NCI-H128 (cell line): ENCODE data around the gene PLAGL1.
"Not testable (repeated sequence)": the region's sequence is repeated elsewhere in the genome, so short reads cannot be mapped to it uniquely, and the experiment has no call there.

Experiments used
- DNase-seq: peaks from one replicate; lab custom pipeline; 2025; ENCODE audit not compliant: unreplicated experiment; lab: John Stamatoyannopoulos, UW

Gene PLAGL1

DNA sequence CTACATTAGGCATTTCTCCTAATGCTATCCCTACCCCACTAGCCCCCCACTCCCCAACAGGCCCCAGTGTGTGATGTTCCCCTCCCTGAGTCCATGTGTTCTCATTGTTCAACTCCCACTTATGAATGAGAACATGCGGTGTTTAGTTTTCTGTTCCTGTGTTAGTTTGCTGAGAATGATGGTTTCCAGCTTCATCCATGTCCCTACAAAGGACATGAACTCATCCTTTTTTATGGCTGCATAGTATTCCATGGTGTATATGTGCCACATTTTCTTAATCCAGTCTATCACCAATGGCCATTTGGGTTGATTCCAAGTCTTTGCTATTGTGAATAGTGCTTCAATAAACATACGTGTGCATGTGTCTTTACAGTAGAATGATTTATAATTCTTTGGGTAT is 1.6 kb upstream of the PLAGL1 start:
- DNase-seq: not testable (repeated sequence)

DNA sequence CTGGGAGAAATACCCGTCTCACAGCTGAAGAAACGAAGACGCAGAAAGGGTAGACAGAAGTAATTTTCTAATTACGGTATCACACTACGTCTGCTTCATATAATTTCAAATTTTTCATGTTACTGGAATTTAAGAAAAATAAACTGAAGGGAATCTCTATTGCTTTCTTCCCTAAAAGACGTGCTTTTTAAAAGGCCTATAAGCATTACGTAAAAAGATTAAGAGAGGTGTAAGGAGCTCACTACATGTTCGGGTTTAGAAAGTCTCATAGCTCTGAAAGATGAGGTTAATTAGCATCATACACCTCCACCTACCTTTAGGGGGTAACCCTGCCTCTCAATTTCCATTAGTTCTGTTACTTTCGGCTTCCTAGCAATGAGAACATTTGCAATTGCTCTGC is 787 bp upstream of the PLAGL1 start:
- no peak for DNase-seq

DNA sequence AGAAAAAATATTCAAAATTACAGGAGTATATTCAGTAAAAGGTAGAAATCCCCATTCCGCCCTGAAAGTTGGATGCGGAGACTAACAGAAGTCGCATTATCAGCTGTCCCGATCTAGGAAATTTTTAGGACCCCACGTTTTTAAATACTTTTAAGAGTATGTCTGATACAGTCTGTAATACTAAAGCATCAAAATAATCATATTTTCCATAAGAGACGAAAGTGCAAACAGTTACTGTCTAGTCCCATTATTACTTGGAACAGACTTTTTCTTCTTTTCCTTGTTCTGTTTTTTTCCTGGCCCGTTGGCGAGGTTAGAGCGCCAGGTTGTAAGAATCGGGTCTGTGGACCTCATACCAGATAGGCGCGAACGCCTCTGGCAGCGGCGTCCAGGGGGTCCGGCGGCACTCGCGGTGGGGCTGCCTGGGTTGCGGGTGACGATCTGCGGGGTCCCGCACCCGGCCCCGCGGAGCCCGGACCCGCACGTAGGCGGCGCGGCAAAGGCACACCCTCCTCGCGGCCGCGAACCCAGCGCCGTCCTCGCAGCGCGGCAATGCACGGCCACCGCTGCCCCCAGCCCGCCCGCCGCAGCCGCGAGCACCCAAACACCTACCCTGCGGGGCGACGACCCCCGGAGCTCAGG is 460 bp downstream of the PLAGL1 start:
- DNase-seq: no peak

DNA sequence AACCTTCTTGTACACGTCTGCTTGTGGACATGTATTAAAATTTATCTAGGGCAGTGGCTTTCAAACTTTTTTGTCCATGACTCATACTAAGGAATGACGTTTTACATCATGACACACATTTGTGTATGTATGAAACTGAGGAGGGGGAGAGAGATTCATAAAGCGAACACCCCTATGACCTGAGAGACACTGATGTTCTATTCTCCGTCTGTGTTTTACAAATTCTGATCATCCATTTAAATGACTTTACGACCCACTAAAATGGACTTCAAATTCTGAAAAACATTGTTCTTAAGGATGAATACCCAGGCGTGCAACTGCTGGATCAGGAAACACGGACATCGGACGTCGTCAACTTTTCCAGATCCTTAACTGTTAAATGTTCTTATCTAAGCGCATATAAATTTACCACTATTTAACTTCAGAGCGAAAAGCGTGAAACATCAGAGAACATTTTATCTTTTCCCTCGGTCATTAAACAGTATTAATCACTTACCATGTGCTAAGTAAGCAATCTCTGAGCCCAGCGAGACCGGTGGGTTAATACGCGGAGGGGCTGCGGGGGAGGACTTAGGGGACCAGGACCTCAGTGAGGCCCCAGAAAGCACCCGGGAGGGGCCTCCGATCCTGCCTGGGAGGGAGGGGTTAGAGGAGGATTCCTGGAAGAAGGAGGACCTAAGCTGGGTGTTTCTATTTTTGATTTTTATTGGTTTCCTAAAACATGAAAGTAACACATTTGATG is 1.2 kb downstream of the PLAGL1 start:
- DNase-seq: no peak

DNA sequence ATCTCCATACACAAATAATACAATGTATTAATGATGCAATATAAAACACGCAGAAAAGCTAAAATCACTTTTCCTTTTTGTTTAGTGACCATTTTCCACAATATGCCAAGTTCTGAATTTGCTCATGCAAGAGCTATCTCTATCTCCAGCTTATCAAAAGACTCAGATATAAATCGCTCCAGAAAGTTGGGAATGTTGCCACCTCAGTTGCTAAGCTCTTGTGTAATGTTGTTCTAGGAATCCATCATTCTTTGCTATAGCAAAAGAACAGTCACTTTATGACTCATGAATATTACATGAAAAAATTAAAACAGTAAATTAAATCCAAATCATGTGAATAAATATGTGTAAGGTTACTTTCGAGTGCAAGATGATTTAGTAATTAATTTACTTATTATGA is 8.7 kb downstream of the PLAGL1 start:
- DNase-seq: no peak

DNA sequence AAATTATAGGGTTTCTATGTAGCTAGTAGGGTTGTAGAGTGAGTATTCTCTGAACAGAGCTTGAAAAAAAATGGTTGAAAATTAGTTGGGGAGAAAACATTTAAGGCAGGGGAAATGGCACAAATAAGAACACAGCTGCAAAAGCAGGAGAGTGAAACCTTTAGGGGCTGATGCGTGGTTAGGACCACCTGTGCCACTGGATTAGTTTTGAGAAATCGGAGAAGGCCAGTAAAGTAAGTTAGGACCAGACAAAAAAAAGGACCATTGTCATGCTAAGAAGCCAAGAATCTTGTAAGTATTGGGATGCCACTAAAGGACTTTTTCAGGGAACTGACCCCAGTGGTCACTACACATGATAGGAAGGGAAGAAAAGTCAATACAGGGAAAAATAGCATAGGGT is 9.4 kb downstream of the PLAGL1 start:
- DNase-seq: no peak

DNA sequence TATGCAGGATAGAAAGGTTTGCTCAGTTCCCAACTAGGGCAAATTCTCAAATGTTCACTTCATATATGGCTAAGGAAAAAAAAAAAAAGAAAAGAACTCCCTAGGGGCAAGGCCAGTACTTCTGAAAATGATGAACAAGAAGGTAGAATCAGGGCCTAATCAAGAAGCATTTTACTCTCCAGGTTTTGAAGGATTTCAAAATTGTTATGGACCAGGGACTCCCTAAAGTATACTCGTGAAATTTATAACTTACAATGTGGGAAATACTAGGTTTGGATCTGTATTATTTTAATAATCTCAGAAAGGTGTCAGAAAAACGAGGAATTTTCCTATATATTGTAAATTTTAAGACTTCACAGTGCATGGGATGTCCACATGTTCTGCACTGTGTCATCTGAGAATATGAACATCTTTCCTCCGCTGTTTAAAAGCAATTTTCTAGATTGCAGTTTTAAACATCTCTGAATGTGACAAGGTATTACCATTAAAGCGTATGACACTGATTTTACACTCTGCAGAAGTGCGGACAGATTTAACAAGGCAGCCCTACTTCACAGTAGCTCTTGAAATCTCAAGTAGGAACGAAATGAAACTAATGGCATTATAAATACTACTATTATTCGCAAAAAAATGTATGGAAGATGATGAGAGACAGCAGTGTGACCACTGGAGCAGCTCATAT is 14.0 kb downstream of the PLAGL1 start:
- no peak for DNase-seq

DNA sequence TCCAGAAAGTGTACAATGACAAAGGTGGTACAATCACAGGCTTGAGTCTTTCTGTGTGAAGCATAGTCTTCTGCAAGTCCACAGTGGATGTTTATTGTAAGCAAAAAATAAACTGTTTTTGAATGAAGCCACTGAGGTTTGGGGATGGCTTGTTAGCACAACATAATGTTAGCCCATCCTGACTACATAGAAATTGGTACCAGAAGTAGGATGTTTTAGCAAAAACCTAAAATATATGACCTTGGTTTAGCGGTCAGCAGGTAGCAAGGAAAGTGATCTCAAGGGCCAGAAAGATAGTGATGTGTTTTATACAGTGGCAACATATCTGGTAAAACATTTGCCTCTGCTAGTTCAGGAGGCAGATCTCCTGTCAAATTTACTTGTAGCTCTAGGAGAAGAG is 15.8 kb downstream of the PLAGL1 start:
- no peak for DNase-seq

DNA sequence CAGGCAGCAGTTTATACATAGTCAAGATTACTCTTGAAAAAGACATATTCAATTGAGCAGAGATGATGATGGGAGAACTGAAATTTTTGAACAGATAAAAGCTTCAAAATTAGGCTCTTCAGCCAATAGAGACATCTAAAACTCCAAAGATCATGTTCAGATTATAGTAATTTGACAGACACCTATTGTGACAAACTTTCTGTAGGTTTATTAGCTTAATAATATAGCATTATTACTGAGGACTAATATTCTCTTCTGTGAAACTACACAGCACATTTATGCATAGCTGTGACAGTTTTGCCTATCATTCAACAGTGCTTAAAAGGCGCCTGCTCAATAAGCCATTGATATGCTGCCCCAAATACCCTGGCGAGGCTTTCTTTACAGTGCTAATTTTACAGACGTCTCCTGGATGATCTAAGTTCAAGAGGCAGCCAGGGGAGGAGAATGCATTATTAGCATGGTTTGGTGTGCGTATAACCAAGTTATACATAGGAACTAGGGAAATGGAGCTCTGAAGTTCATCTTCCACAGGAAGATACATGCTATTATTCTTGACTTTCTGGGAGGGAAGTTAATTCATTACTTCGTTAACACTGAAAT is 21.5 kb downstream of the PLAGL1 start:
- DNase-seq: no peak

DNA sequence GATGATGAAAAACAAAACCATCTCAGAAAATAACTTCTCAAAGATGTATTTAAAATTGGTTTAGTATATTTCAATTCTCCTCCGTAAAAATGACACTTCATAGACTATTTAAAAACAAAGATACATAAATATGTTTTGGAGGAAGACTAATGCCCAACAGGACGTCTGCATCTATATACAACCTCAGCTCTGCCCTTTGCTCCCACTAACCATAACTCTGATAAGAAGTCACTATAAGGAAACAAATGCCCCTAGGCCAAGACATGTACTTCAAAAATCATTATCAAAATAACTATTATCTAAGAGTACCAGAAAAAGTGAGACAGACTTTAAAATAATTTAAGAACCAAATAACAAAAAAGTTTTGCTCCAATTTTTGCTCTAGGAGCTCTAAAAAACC is 23.4 kb downstream of the PLAGL1 start:
- DNase-seq: no peak

DNA sequence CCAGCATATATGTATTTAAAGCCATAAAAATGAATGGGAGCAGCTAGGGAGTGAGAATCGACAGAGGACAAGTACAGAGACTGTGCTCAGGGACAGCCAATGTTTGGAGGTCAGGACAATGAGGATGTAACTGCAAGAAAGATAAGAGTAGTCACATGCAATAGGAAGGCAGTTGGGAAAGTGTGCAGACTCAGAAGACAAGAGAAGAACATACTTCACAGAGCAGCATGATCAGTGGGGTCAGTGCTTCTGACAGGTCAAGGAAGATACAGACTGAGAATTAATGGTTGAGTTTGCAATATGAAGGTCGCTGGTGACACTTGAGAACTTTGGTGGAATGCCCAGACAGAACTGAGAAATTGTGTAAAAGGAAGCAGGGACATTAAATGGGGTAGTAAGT is 25.1 kb downstream of the PLAGL1 start:
- DNase-seq: no peak

DNA sequence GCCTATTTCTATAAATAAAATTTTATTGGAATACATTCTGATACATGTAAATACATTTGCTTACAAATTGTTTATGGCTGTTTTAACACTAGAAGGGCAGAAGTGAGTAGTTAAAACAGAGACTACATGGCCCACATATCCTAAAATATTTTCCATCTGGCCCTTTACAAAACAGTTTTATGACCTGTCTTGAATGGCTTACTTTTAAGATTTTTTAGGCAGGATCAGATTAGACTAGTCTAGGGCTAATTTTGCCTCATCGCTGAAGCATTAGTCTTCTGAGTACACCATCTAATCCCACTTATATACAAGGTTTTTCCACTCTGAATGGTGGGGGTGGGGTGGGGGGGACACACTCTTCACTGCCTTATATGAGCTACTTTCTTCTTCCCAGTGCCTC is 27.1 kb downstream of the PLAGL1 start:
- no peak for DNase-seq

DNA sequence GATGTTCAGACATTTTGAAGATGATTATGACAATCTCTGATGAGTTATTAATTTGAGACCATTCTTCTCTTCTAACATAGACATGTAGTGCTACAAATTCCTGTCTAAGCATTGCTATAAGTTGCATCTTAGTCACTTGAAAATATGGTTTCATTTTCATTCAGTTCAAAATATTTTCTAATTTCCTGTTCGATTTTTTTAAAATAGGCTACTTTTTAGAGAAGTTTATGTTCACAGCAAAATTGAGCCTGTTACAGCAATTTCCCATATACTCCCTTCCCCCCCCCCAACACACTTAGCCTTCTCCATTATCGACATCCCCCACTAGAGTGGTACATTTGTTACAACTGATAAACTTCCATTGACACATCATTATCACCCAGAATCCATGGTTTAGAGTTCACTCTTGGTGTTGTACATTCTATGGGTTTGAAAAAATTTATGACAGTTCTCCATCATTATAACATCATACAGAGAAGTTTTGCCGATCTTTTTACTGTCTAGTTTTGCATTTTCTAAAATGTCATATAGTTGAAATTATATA is 31.2 kb downstream of the PLAGL1 start:
- DNase-seq: no peak

DNA sequence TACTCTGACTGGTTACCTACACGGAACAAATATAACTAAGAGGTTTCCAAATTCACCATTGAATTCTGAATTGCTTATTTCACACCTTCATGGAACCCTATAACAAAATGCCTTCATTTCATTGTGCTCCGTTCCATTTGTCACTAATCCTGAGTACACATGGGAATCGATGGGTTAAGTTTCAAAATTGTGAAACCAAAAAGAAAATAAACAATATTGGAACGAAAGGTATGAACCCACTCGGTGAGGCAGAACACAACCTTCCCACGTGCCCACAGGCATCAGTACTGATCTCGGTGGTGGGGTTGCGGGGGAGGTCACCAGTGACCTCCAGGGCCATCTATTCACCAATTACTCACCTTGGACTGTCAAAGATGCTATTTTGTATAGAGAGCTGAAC is 34.0 kb downstream of the PLAGL1 start:
- no peak for DNase-seq

DNA sequence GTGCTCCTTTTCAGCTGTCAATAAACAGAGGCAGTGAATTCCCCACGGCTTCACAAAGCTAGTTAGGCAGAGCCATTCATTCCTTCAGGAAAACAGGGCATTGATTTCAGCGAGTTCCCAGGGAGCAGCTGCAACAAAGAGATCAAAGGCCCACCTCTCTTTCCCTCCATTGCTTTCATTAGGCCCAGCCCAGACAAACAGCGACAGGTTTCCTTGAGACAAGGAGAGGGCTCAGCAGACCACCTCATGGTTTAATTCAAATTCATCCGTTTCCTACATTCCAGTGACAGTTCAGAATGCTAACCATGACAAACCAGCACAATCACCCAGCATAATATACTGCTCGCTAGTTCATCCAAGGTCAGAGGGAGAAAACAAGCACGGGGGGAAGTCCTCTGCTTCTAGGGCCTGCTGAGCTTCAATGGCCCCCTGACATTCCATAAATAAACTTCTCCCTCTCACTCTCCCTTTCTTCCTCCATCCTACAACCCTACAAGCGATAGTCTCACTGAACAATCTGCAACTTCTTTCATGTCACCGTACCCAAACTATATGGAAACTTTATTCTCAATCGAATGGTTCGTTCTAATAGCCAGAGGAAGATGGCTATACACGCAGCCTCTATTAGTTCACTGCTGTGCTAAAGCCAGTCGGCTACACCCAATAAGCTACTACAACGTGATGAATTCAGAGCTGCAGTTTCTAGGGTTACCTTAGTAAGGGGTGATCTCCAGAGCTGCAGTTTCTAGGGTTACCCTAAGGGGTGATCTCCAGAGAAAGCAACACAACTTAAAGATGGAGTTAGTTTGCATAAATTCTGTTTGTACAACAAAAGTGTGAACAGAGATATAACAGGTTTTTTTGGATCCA is 34.7 kb downstream of the PLAGL1 start:
- DNase-seq: no peak

DNA sequence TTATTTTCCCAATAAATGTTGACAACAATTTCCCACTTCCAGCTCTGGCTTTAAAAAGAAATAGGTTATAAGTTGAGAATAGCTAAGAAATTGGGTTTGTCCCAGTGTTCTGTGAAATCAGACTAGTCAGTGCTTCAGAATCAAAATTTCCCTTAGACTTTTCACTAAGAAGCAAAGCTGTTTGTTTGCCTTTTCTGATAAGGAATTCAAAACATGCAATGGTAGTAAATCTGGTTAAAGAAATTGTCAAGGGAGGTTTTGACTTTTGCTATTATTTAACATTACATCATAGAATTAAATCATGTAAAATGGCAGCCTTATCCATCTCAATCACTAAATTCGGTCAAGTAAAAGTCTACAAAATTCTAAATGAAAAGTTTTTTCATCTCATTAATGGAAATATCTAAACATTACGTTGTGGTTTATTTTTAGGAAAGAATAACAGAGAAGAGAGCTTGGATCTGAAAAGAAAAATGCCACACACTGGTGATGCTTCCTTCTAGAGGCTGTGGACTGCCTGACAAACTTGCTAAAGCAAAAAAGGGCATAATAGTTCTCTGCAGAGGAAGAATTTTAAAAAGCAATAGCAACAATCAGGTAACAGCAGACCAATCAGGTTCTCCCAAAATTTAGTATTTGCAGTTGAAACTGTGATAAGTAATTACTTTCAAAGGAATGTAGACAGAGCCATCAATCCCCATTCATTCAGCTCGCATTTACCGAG is 36.4 kb downstream of the PLAGL1 start:
- DNase-seq: no peak

DNA sequence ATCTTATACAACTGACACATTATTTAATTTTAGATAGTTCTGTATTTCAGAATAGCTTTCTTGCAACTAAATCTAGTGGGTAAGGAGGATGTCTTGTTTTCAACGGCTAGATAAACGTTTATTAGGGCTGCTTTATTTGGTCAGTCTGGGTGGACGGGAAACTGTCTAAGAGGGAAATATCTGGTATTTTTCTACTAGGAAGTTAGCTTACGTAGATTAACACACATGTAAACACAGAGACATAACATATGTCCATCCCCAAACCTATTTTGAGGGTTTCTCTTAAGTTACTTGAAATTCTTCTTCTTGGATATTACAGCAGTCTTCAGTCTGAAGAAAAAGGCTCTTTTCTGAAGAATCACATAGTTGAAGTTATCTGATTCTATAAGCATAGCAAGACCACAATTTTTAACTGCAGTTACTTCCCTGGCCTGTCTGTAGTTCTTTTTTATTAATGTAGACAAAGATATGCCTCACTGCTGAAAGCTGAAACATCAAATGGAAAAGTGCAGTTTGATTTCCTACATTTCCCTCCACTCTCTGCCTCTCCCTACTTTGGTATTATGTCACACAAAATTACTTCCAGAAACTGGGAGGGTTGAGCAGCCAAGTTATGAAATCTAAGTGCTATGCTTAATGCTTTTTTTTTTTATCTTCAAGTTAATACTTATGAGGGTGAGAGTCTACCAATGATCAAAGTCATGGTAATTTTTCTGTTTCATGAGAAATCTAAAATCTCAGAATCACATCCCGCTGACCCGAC is 37.4 kb downstream of the PLAGL1 start:
- no peak for DNase-seq

DNA sequence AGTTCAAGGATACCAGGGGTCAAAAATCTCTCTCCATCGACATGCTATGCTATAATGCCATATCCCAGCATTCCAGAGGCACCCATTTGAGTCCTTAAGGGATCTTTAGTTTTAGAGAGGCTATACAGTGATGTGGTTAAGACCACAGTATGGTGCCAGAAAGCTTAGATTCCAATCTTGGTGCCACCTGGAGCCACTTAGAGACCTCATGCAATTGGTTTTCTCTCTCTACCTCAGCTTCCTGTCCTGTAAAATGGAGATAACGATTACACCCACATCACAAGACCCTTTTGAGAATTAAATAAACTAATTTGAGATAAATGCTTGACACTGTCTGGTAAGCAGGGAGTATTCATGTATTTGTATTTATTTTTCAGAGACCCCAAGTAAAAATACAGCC is 39.0 kb downstream of the PLAGL1 start:
- DNase-seq: no peak

DNA sequence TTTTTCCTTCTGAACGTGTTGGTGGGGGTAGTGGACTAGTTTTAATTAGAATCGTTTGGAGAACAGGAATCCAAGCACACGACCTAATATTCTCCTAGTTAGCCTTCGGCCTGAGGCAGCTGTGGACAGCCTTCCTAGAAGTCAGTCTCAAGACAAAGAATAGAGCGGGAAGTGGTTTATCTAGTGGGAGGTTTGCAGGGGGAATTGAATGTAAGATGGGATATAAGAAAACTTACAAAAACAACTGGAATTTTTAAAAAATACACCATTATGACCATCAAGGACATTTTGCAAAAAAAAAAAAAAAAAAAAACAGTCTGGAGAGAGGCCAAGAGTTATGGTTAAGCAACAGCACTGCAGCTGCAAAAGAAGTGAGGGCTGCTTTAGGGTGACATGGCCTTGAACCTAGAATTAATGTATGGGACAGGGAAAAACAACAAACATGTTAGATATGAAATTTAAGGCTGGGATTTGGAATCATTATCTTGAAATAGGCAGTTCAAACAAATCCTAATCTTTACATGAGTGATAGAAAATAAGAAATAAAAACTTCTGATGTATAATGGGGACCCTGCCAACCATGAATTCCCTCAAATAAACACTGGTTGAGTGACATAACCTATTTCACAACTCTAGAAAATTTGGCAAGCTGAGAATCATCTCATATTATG is 40.2 kb downstream of the PLAGL1 start:
- DNase-seq: no peak
